Measurements from ENCODE around the gene SAXO1.
"Not testable (repeated sequence)": the region's sequence is repeated elsewhere in the genome, so short reads cannot be mapped to it uniquely, and the experiment has no call there.

SAXO1 gene

DNA sequence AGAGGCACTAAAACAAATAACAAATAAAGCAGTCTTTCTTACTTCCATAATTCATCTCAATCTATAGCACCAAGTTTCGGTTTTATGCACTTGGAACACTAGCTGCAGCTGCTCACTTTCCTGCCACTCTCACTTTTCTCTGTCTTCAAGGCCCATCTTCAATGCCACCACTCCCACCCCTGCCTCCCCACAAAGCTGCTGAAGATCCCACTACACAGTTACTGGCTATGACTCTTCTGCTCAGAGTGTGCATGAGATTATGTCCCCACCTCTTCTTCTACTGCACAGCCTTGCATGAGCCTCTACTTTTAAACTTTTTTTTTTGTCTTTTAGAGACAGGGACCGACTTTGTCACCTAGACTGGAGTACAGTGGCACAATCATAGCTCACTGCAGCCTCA lies 77.4 kb downstream of the SAXO1 start:
- no peak for DNase-seq

DNA sequence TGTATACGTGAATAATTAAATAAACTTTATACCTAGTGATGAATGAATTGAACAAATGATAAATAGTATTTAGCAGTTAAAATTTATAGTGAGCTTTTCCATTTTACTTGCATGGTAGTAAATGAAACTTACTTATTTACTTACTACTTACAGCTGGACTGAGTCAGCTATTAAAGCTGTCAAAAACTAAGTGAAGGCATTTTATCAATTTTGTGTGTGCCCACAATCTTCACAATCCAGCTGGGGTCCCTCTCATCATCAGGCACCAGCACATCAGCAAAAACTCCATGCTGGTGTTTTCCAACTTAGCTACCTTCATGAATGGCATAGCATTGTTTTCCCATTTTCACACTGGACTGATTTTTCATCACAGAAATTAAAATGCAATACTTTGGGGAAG lies 81.1 kb downstream of the SAXO1 start:
- DNase-seq, result no peak

DNA sequence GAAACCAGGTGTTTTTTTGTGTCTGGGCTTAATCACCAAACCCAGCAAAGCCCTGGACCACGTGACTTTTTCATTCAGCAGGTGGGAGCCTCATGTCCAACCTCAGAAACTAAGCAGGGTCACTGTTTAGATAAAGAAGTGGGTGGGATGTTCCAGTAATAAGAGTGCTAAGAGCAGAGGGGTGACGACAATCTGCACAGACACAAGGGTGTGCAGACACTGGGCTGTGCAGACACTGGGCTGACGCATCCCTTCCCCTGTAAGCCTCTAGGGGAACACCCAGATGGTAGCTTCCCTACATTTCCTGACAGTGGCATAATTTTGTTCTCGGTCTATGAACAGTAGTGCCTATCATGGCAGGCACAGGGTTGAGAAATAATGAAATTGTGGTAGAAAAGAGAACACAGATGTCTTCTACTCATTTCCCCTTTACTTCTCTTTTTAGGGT lies 85.1 kb downstream of the SAXO1 start:
- peak; percentile 36 for DNase-seq

DNA sequence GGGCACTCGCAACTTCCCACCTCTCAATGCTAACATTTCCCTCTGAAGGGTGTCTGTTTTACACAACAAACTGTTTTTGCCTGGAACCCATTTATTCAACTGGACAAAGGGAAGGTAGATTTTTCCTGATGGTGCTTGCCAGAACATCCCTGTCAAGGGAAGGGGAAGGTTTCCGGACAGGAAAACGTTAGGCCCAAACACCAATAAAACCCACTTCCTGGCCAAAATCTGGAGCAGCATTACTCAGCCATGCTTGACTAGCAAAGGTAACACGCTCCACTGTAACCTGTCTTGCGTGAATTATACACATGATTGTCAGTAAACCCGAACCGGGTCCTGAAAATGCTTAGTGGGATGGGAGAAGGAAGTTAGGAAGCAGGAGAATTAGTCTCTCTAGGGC lies 90.2 kb downstream of the SAXO1 start:
- DNase-seq, result no peak

DNA sequence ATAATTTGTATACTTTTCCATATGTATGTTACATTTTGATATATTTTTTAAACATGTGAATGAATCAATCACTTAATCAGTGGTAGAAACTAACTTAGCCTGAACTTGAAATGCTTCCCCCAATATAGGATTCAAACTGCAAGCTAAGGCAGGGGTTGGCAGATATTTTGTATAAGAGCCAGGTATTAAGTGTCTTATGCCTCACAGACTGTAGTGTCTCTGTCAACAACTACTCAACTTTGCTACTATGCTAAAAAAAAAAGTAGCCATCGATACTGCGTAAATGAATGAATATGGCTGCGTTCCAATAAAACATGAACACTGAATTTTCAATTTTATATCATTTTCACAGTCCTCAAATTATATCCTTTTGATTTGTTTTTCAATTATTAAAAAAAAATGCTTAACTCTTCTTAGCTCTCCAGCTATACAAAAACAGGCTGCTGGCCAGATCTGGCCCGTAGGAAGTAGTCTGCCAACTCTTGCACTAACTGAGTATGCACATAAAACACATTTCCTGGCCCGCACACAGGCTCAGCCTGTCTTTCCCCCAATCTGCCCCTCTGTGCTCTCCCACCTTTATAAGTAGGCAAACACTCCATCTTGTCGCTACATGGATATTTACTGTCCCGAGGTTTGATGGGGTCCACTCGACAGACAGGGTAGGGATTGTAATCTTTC lies 91.8 kb downstream of the SAXO1 start:
- DNase-seq, result no peak

DNA sequence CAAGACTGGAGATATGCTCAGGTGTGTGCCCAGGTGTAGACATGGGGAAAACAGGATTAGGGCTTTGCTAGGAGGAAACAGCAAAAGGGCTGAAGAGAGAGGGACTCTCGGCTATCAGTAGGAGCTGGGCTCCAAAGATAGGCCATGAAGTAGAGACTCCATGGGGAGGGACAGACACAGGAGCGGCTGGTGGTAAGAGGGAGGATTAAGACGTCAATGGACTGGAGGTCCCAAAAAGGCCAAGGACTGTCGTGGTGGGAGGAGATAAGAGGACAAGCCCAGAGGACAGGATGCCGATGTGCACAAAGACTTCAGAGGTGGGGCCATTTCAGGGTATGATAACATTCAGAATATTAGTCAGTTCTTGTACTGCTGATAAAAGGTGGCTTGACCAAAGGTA lies 93.1 kb downstream of the SAXO1 start:
- DNase-seq, result no peak

DNA sequence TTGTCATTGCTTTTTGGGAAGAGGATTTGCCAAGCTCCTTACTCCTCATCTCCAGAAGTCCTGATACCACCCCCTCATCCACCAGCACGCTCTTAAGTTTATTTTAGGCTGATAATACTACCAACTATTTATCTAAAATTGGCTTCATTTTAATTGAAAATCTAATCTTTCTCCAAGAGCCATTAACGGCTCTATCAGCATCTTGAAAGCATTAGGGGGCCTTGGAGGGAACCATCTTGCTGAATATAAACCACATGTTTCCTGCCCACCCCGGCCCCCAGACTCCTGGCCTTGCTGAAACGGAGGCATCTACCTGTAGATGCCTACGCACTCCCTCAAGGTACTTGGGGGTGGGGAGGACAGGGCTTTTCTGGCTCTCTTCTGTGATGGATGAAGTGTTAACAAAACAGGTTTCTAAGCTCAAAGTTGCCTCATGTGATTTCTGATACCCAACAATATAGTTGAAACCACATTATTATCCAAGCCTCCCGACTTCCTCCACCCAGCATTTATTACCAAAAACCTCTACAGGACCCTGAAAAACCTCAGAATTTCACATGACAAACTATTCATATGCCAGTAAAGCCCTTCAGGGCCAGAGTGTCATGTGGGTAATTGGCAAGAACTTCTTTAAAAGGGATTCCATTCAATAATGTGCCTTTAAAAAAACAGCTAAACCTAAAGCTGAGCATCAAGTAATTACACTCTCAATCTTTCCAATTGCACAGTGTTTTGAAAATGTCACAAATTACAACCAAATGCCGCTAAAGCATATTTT lies 96.7 kb downstream of the SAXO1 start:
- DNase-seq, result no peak

DNA sequence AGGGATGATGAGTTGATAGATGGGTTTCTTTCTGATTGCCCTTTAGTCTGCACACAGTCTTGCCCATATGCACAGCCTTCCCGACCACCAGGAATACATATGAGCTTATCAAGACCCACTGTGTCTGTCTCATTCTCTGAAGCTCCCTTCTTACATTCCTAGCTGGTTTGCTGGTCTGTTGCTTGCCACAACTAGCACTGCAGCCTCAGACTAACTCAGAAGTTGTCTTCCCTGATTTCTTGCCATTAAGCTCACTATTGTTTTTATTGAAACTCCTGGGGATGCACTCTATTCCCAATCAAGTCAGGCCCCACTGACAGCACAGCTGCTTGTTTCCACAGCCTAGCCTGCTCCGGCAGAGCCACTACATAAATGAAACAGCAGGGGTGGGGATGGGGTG lies 97.5 kb downstream of the SAXO1 start:
- no peak for DNase-seq

DNA sequence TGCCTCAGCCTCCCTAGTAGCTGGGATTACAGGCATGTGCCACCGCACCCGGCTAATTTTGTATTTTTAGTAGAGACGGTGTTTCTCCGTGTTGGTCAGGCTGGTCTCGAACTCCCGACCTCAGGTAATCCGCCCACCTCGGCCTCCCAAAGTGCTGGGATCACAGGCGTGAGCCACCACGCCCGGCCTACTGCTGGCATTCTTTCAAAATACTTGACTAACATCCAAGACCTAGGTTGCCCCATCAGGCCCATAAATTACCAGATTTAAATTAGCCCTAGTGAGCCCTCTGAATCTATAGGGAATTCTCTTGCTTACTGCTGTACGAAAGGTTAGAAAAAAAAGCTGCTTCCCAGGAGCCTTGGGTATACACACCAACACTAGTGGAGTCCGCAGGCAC lies 102.4 kb downstream of the SAXO1 start:
- not testable (repeated sequence) for DNase-seq

DNA sequence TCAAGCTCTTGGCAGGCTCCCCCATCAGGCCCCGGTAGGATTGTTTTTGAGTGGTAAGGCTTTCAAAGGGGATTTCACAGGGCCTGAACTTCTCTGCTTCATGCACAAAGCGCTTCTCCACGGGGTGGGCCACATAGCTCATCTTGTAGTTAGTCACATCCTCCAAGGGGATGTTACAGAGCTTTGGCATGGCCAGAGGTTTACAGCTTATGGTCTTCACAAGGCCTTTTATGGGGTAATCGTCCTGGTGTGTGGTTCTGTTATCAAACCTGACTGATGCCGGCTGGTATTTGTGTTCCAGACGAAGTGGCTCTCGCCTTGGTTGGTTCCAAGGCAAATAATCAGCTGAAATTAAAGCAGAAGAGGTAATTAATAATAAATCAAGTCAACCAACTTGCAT lies 104.3 kb downstream of the SAXO1 start:
- no peak for DNase-seq

DNA sequence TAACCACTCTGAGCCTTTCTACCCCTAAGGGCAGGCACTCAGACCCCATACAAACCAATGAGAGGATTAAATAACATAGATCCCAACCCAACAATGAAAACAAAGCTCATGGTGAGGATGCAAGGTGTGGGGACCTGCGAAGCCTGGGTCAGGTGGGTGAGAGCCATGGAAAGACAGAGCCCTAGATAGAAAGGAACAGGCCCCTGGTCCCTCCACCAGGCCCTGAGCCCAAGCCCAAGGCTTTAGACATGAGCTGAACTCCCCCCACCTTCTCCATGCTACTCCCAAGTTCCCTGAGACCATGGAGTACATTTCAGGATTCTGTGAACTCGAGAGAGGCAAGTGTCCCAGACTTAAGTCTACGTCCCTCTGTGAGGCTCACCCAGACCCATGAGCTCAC lies 106.5 kb downstream of the SAXO1 start:
- no peak for DNase-seq

DNA sequence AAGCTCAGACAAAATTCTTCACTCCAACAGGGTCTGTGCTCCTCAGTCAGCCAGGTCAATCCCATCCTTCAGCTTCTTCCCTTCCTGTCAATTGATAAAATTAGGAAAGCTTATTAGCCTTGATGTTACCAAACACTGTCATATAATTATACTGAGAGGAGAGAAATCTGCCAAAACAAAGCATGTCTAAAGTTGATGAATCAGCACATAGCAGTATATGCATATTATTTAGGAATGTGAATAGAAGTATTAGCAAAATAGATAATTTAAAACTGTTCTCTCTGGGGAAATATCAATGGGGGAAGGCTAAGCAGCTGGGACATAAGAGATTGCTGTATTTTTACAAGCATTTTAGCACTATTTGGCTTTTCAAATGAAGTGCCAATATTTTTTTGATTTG lies 107.1 kb downstream of the SAXO1 start:
- DNase-seq, result no peak

DNA sequence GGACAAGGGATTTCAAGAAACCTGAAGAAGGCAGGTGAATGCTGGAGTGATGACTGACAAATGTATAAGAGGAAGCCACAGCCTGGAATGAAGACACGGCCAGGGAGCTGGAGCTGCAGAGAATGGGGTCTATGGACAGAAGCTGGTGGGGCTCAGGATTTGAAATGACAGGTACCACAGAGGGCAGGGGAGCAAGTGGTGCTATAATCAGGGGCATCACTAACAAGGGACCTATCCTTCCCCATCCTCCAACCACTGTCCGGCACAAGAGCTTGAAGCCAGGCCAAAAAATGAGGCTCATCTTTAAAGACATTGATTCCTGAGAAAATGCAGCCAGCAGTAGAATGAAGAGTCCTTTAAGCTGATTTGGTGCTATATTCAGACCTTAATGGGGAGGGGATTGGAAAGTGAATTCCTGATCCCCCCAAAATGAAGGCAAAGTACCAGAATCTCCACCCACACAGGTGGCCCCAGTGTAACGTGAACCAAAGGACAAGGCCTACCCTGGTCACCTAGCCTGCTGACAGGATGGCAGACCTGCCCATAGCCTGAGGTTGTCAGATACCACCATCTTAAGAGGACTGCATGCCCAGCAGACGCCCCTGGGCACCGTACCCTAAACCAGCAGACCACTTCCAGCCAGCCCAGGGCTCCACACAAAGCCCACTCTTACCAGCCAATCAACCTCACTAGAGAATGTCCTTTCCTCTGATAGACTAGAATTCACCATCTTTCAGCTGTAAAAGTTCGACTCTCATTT lies 109.2 kb downstream of the SAXO1 start:
- no peak for DNase-seq

DNA sequence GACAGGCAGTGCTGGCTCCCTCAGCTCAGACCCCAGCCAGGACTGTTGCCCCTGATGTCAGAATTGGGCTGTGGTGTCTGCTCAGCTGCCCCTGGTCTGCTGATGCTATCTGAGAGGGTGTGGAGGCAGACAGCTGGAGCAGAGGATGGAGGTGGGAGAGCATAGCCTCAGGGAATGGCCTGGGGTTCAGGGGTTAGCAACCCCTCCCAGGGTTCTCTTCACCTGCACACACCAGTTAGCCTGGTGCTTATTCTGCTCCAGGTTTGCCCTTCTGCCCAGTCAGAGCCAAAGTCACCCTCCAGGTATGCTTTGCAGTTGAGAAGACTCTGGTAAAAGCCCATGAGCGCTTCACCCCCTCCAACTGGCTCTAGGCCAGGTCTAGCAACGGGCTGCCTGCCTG lies 109.8 kb downstream of the SAXO1 start:
- DNase-seq, result no peak

DNA sequence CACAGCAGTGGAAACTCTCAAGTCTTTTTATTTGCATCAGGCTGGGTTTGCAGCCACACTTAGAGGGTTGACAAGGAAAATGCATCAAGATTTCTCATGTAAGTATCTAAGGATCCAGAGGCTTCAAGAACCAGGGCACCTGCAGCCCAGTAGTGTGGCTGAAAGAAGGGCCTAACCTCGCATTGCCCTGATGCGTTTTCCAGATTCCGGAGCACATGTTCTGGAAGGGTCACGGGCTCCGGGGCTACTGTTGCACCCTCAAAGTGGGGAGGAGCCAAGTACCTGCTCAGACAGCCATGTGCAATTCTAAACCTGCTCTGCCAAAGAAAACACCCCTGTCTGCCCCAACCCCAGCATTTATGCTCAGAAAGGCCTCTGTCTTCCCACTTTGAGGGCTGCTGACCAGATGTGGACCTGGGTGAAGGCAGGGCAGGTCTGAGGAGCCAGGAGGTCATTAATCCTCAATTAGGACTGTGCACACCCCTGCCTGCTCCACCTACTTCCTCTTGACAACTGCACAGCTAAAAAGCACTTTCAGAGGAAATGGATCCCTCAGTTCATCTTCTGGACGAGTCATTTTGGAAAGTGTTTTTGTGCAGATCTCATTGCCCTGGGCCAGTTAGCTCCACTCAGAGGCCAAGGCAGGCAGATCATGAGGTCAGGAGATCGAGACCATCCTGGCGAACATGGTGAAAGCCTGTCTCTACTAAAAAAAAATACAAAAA lies 110.7 kb downstream of the SAXO1 start:
- DNase-seq, result no peak

DNA sequence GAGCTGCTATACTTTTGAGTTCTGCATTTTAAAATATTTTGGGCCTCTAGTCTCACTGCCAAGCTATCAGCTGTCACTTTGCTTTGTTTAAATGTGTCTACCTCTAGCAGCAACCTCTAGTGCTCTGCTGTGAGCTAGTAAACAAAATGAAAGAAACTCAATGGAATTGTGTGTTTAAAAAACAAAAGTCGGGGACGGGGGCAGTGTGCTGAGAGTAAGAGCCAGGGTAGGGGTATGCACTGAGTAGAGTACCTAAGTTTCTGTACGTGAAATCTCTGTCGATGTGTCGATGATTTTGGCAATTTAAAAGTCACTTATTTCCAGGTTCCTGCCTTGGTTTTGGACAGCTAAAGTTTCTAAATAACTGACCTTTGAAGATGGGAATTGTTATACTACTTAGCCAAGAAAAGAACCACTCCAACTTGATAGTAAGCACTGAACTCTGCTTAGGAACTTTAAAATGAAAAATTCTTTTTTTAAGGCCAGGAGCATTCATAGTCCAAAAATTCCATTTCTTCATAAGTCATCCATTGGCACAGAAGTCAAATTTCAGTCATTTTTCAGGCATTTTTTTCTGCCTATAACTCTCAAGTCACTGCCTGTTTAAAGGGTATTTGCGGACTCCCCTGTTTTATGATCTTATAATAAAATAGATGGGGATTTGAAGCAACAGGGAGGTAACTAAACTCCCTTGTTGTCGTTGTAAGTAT lies 111.5 kb downstream of the SAXO1 start:
- no peak for DNase-seq

DNA sequence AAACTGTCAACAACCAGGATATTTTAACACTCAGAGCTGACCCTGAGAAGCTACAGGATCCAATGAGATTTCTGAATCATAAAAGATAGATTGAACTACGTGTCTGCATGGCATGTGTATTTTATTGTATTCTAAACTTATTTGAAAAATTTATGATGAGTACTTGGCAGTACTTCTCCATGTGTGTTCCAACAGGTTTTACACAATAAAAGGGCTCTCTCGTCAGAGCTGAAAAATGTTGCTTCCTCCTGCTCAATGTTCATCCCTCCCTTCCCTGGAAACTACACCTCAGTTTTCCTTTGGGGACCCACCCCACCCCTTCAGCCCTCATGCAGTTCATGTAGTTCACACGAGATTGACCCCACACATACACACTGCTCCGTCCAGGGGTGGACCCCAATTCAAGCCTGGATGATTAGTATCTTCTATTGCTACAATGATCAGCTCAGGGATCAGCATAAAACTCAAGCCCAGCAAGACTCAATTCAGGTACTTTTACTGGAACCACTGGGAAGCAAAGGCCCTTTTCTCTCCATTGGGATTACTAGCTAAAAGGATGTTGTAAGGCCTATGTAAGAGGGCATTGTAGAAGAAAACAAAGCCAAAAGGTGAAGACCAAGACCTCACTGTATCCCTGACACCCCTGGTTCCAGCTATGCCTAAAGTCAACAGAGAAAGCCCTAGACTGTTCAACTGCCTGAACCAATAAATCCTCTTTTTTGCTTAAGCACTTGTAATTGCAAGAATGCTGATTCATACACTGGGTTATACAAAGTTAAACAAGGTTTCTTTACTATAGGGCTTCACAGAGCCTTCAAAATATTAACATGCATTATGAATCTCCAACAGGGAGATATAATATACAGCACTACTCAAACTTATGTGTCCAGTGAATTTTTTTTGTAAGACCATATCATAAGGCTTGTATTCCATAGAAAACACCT lies 112.6 kb downstream of the SAXO1 start:
- DNase-seq, result no peak

DNA sequence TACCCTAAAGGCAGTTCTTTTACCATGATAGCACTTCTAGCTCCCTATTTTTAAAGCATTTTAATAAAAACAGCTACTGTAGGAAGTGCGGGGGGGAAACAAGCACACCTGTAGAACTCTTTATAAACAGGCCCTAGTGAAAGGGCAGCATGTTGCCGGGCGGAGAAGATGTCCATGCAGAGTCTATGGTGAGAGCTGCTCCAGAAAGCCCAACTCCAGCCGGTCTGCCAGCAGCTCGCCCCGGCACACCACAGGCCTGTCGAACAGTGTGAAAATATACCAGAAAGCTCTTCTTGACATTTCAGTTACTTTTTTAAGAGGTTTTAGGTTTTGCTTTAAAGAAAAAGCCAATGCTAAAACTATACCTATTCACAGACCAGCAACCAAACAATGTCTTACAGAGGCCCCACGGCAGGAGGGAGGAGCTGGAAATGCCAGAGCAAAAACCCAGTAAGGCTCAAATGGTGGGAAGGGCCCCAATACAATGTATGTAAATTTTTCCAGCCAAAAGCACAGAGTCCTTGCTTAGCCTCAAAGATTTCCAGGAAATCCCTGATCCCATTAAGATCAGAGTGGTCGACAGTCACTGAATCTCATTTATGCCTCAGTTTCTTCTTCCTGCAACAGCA lies 121.2 kb downstream of the SAXO1 start:
- no peak for DNase-seq

DNA sequence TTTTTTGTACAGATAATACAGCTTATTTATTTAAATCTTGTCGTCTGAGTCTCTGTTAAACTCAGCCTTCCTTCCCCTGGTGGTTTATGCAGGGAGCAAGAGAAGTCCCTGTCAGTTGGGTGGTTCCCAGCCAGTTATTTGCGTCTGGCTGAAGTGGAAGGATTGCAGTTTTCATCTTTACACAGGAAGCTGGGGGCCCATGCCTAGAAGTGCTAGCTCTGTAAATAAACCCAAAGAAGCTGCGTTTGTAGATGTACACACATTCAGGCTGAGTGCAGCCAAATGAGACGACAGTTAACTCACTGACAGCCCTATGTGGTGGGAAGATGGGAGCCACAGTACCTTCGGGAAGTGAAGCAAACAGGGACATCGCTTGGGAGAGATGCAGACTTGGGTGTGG lies 122.1 kb downstream of the SAXO1 start:
- peak; percentile 88 for DNase-seq

DNA sequence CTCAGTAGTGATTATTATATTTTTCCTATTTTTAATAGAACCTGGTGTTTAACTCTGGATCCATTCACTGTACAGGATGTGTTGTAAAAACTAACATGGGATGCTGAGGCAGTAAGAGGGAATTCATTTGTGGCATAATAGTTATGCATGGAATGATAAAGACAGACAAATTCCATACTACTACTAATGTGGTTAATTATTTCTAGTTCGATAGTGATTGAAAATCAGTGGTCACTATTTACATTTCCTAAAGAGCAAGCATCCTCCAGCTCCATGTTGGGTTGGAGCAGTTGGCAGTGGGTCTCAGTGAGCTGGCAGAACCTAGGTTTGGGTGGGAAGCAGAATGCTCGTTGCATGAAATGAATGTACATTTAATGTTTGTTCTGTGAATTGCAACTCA lies 122.6 kb downstream of the SAXO1 start:
- DNase-seq, result no peak
